NCI-H524 treated with DMSO at 0.1 percent for 48 hours (cell line): ENCODE results near the gene CCNI2.

Experiments used
- DNase-seq: peaks from one replicate; lab custom pipeline; 2025; lab: John Stamatoyannopoulos, UW

Gene CCNI2

GRCh38 chr5:132765311-132766019 lies 18.2 kb downstream of the CCNI2 start:
- no peak for DNase-seq

GRCh38 chr5:132766020-132766805 lies 19.0 kb downstream of the CCNI2 start:
- no peak for DNase-seq

- no peak for DNase-seq
These were observed 19.5 kb downstream of the CCNI2 start for GRCh38 chr5:132766806-132767055.

- no peak for DNase-seq
These were observed 19.9 kb downstream of the CCNI2 start for GRCh38 chr5:132767150-132767549.

GRCh38 chr5:132768485-132768868 lies 21.3 kb downstream of the CCNI2 start:
- no peak for DNase-seq

GRCh38 chr5:132770476-132771159 lies 23.4 kb downstream of the CCNI2 start:
- DNase-seq, result no peak

- DNase-seq, result no peak
These were observed 24.3 kb downstream of the CCNI2 start for GRCh38 chr5:132771503-132771998.

- no peak for DNase-seq
These were observed 25.3 kb downstream of the CCNI2 start for GRCh38 chr5:132772291-132773070.

- no peak for DNase-seq
These were observed 25.9 kb downstream of the CCNI2 start for GRCh38 chr5:132773114-132773513.

- peak; percentile 67 for DNase-seq
These were observed 26.6 kb downstream of the CCNI2 start for GRCh38 chr5:132773601-132774355.

- no peak for DNase-seq
These were observed 27.2 kb downstream of the CCNI2 start for GRCh38 chr5:132774406-132774805.

GRCh38 chr5:132774896-132775295 lies 27.7 kb downstream of the CCNI2 start:
- DNase-seq, result no peak

- DNase-seq, result no peak
These were observed 28.3 kb downstream of the CCNI2 start for GRCh38 chr5:132775476-132775961.

- DNase-seq, result peak; percentile 11
These were observed 29.1 kb downstream of the CCNI2 start for GRCh38 chr5:132776131-132776937.

GRCh38 chr5:132776938-132777208 lies 29.6 kb downstream of the CCNI2 start:
- DNase-seq, result no peak

- DNase-seq, result no peak
These were observed 30.2 kb downstream of the CCNI2 start, which contains the start of gene SEPTIN8 for GRCh38 chr5:132777209-132778069. SEPTIN8 (minus strand) TSS chr5:132777239; CDS start chr5:132777137, 102 bp downstream.

- DNase-seq, result no peak
These were observed 30.9 kb downstream of the CCNI2 start for GRCh38 chr5:132778129-132778528.

GRCh38 chr5:132778856-132779255 lies 31.6 kb downstream of the CCNI2 start:
- no peak for DNase-seq

- no peak for DNase-seq
These were observed 32.7 kb downstream of the CCNI2 start for GRCh38 chr5:132779961-132780360.

GRCh38 chr5:132780577-132780976 lies 33.4 kb downstream of the CCNI2 start:
- no peak for DNase-seq
